GM21390 (cell line): ENCODE measurements around the gene S1PR4.
"Not testable (repeated sequence)": the region's sequence is repeated elsewhere in the genome, so short reads cannot be mapped to it uniquely, and the experiment has no call there.

Experiments used
- ATAC-seq: cut with Tn5 transposase; IDR thresholded peaks from one replicate; pipeline ENCODE4 v1.9.1; 2021; ENCODE audit not compliant: unreplicated experiment

The S1PR4 gene

GRCh38 chr19:3192684-3193083, 14.1 kb downstream of the S1PR4 start:
- ATAC-seq, result no peak

GRCh38 chr19:3193256-3194105, 14.9 kb downstream of the S1PR4 start:
- no peak for ATAC-seq

- ATAC-seq, result no peak
Measured at GRCh38 chr19:3194106-3195087, 15.8 kb downstream of the S1PR4 start.

GRCh38 chr19:3196064-3196932, 17.7 kb downstream of the S1PR4 start:
- no peak for ATAC-seq

DNA sequence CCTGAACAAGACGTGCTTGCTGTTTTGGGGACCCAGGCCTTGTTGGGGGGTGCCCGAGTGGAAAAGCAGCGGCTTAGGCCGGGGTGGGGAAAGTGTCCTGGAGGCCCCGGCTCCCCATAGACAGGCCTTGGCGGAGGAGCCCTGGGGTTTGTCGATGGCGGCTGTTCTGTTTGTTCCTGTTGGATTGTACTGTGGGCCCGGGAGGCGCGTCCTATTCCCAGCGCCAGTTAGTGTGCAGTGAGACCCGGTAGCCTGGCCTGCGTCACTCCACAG, 18.3 kb downstream of the S1PR4 start:
- ATAC-seq, result no peak

DNA sequence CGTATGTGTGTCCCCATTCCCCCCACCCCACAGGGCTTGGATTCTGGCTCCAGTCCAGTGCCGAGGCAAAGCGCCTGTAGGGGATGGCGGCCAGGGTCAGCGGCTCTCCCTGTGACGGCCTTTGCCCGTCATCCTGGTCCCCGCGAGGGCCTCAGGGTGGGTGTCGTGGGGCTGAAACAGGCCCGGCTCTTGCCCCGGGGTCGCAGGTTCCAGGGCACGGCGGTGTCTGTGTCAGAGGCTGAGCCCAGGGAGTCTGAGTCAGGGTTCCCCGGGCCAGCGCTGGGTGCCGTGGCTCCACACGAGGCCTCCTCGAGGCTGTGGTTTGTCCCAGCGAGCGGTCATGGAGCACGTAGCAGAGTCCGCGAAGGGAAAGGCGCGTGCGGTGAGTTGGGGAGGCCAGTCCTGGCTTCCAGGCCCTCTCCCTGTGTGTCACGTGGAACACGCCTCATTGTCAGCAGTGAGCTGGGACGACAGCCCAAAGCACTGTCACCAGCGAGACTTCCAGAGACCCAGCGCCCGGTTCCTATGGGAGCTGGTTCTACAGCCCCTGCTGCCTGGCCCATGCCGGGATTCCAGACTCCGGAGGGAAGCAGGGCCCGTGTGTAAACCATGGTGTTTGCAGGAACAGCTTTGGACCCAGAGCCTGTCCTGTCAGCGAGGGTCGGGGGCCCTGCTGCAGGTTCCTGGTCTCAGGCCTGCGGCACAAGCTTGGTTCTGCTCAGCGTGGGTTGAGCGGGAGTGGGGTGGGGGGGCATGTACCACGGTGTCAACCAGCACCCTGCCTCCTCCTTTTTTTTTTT, 20.5 kb downstream of the S1PR4 start:
- ATAC-seq, result no peak

DNA sequence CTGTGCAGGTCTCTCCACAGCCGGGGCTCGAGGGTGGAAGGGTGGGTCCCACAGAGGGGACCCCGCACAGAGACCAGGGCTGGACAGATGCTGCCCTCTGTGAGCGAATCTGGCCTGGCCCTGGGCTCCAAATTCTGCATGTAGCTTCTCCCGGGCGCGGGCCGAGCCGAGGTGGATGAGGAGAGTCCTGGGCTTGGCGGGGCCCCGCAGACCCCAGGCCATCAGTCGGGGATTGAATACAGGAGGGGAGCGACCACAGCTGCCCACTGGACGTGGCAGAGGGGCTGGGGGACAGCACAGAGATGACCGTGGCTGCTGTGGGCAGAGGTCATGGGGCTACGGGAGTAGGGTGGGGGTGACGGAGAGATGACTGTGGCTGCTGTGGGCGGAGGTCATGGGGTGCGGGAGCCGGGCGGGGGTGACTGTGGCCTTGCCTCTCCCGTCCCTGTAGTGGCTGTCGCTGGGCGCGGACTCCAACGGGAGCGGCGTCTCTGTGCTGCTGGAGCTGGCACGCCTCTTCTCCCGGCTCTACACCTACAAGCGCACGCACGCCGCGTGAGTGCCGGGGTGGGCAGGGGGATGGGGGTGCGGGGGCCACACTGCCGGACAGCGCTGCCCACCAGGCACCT, 22.6 kb downstream of the S1PR4 start:
- no peak for ATAC-seq

DNA sequence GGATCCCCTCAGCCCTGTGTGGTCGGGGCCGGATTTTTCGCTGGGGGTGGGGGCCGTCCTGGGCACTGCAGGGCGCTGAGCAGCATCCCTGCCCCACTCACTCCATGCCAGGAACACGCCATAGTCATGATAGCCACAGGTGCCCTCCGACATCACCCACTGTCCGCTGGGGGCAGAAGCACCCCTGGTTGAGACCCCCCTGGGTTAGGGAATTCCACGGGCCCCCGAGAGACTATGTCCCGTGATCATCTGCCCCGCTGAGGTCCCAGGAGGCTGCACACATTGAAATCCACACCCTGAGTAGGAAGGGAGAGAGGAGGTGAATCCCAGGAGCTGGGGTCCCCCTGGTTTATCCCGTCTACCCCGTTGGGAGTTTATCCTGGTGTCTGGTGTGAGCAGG, 23.3 kb downstream of the S1PR4 start:
- ATAC-seq, result no peak

DNA sequence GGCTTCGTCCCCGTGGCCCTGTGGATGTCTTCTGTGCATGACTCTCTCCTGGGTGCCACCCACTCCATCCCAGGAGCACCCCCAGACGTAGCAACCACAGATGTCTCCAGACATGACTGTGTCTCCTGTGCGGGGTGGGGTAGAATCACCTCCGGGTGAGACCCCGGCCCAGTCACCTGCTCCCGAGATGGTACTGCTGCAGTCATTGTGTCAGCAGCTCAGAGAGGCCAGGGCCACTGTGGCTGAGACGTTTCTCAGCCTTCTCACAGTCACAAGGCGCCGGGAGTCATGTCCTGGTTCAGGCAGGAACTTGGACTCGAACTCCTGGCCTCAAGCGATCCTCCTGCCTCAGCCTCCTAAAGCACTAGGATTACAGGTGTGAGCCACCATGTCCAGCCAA, 23.8 kb downstream of the S1PR4 start:
- no peak for ATAC-seq

- not testable (repeated sequence) for ATAC-seq
Measured at GRCh38 chr19:3202895-3203294, 24.3 kb downstream of the S1PR4 start.

DNA sequence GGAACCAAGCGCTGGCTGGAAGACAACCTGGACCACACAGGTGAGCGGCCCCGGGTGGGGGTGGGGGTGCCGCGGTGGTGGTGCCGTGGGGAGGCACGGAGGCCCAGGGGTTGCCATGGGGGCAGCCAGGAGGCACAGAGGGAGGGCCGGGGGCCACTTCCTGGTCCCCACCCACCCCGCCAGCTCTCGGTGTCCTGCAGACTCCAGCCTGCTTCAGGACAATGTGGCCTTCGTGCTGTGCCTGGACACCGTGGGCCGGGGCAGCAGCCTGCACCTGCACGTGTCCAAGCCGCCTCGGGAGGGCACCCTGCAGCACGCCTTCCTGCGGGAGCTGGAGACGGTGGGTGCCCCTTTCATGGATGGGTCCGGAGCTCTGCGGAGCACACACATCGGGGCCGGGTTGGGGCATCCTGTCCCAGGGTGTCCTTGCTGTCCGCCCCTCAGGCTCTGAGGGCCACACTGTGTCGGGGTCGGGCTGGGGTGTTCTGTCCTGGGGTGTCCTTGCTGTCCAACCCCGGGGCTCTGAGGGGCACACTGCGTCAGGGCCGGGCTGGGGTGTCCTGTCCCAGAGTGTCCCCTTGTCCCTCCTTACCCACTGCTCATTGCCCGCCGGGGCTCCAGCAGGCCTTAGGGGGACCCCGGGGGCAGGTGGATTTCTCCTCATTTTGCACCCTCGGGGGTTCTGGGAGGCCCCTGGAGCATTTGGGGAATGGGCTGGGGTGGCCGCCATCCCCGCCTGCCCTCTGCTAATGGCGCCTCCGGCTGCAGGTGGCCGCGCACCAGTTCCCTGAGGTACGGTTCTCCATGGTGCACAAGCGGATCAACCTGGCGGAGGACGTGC, 25.5 kb downstream of the S1PR4 start:
- no peak for ATAC-seq

DNA sequence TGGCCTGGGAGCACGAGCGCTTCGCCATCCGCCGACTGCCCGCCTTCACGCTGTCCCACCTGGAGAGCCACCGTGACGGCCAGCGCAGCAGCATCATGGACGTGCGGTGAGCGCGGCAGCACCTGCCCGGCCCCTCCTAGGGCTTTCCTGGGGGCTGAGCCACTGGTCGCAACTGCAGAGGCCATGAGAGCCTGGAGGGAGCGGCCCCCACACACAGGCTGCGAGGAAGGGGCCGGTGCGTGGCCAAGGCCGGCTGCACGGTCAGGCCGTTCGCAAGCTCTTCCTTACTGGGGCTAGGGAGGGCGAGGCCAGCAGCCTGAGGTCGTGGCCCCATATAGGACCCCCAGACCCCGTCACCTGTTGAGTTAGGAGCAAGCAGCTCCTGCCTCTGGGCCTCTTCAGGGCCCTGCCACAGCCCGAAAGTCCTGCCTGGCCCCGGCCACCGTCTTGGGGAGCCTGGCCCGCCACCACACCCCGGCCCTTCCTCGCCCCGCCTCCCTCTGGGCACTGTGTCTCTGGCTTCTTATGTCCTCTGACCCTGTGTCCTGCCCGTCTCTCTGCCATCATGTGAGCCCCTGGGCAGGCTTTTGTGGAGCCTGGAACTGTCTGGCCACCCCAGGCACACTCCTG, 26.2 kb downstream of the S1PR4 start:
- ATAC-seq, result no peak

- ATAC-seq, result no peak
Measured at GRCh38 chr19:3206216-3206953, 27.8 kb downstream of the S1PR4 start.

- no peak for ATAC-seq
Measured at GRCh38 chr19:3207461-3208242, 29.1 kb downstream of the S1PR4 start.

GRCh38 chr19:3208317-3209207, 30.0 kb downstream of the S1PR4 start:
- no peak for ATAC-seq
